ENCODE results near the gene LCE2B. TPM values are rescaled to one million over a fixed set of nuclear protein-coding genes. Genes with fewer than 3 reads are reported as not detected.
A peak's percentile ranks its signal among the peaks of the same experiment; 100 is the strongest.

Gene LCE2B
- total and polyA plus RNA-seq, 2 donors (not counting 3 experiments of a cell fraction or from before 2014, with no cell fraction given) = not detected

DNA sequence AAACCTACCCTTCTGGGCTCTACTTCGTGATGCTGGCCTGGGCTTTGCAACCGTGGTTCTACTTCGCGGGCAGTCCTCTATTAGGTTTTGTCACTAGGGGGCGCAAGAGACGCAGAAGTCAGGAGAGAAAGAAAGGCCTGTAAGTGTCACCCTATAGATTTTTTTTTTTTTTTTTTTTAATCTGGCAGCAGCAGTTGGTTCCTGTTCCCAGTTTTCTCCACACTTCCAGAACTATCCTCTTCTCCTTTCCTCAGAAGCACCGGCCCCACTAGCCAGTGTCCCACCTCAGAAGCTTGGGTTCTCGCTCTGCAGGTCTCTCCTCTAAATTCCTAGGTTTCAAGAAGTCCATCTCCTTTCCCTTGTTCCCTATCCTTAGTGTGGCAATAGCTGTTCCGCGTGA, 31.8 kb upstream of the LCE2B start:
- H3K27me3 ChIP-seq (ENCODE audit: control insufficient read depth in 2 of 2, insufficient read depth in 2 of 2, low read length in 2 of 2) = no peaks in the 10 kb centered on the region
- ChIA-PET POLR2A (no interaction called here), CTCF (interaction anchor here (0.6 to 4.0 kb wide), 11 partner anchors 9 to 577 kb away, joined by 3 to 24 read pairs (median 6); partner anchors contain the start of gene LCE2D)
- no peak overlapping the region for H3K4me2 ChIP-seq (ENCODE audit: insufficient read depth, low read length)
- no peak overlapping the region for H3K9ac ChIP-seq (replicated peaks; ENCODE audit: extremely low read depth, insufficient read depth, low read length)
- no peaks in the 10 kb centered on the region for H3K4me1 ChIP-seq (ENCODE audit: control insufficient read depth, extremely low read depth, insufficient read depth, low read length)
- H3K9me3 ChIP-seq (replicated peaks; ENCODE audit: control insufficient read depth, insufficient read depth, low read length) = no peaks in the 10 kb centered on the region
- H3K9me1 ChIP-seq (replicated peaks; ENCODE audit: control insufficient read depth, extremely low read depth, insufficient read depth, low read length) = no peaks in the 10 kb centered on the region
- intact Hi-C loops (cut with micrococcal nuclease) = loop anchor here (1.0 kb wide), 1 partner anchor 569 kb away; no protein-coding TSS in a partner anchor
- dilution Hi-C loops (cut with MboI; ENCODE audit: extremely low pct_ligation_motif_present, low sequenced_read_pairs) = no loop called here
- peak; percentile 68 to 81 for TF ChIP-seq CTCF (IDR thresholded peaks at IDR 0.05; ENCODE audit: extremely low read depth in 1 of 2, insufficient read depth in 1 of 2, low read depth in 1 of 2, low read length in 2 of 2)
- no peak for TF ChIP-seq MYC (IDR thresholded peaks at IDR 0.05; ENCODE audit: low read depth, low read length)
- peak; percentile 53 for DNase-seq (ENCODE audit: low read depth, low spot score)
- H3K27ac ChIP-seq (ENCODE audit: insufficient read depth, low read depth, low read length) = no peak overlapping the region
- H3K79me2 ChIP-seq (ENCODE audit: control insufficient read depth, insufficient read depth, low read length) = no peaks in the 10 kb centered on the region
- H3K36me3 ChIP-seq (ENCODE audit: control insufficient read depth in 2 of 2, extremely low read depth in 1 of 2, insufficient read depth in 2 of 2, low read length in 2 of 2) = no peaks in the 10 kb centered on the region
- H2AFZ ChIP-seq (ENCODE audit: low read depth, low read length) = no peak overlapping the region
- H4K20me1 ChIP-seq (replicated peaks; ENCODE audit: control insufficient read depth, extremely low read depth, insufficient read depth, low read length) = no peaks in the 10 kb centered on the region
- H3K4me3 ChIP-seq (replicated peaks in 1 of 3; ENCODE audit: insufficient read depth in 1 of 3, low read depth in 1 of 3, low read length in 3 of 3) = no peak overlapping the region
- peak; percentile 76 for FAIRE-seq
- BruUV-seq (replicated peaks) = no TSS peak

DNA sequence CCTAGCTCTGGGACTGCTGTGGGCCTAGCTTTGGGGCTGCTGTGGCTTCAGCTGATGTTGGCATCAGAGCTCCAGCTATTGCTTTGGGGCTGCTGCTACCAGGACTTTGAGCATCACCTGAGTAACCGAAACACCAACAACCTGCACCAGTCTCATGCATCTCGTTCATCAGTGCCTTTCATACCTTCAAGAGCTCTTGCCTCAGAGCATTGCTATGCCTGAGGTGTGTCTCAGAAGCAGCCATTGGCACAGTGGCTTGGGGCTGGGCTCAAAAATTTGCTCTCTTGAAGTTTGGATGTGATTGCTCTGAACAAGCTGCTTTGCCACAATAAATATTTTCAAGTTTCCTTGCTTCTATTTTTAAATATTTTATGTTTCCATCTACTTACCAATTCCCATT, 29.5 kb upstream of the LCE2B start:
- ChIA-PET POLR2A (no interaction called here), CTCF (interaction anchor here (1.0 kb wide), 1 partner anchor 572 kb away, joined by 3 read pairs; no protein-coding TSS in a partner anchor)
- no peak overlapping the region for H3K9ac ChIP-seq (replicated peaks; ENCODE audit: extremely low read depth, insufficient read depth, low read length)
- no peaks in the 10 kb centered on the region for H3K27me3 ChIP-seq (ENCODE audit: control insufficient read depth in 2 of 2, insufficient read depth in 2 of 2, low read length in 2 of 2)
- FAIRE-seq = no peak
- H3K27ac ChIP-seq (ENCODE audit: insufficient read depth, low read depth, low read length) = no peak overlapping the region
- DNase-seq (ENCODE audit: low read depth, low spot score) = no peak
- H3K4me3 ChIP-seq (replicated peaks in 1 of 3; ENCODE audit: insufficient read depth in 1 of 3, low read depth in 1 of 3, low read length in 3 of 3) = no peak overlapping the region
- H3K4me1 ChIP-seq (ENCODE audit: control insufficient read depth, extremely low read depth, insufficient read depth, low read length) = no peaks in the 10 kb centered on the region
- no peaks in the 10 kb centered on the region for H3K36me3 ChIP-seq (ENCODE audit: control insufficient read depth in 2 of 2, extremely low read depth in 1 of 2, insufficient read depth in 2 of 2, low read length in 2 of 2)
- dilution Hi-C loops (cut with MboI; ENCODE audit: extremely low pct_ligation_motif_present, low sequenced_read_pairs) (no loop called here), intact Hi-C loops (cut with micrococcal nuclease) (no loop called here)
- no peak overlapping the region for H2AFZ ChIP-seq (ENCODE audit: low read depth, low read length)
- no peak overlapping the region for H3K4me2 ChIP-seq (ENCODE audit: insufficient read depth, low read length)
- no peaks in the 10 kb centered on the region for H3K9me3 ChIP-seq (replicated peaks; ENCODE audit: control insufficient read depth, insufficient read depth, low read length)
- H3K79me2 ChIP-seq (ENCODE audit: control insufficient read depth, insufficient read depth, low read length) = no peaks in the 10 kb centered on the region
- no peaks in the 10 kb centered on the region for H3K9me1 ChIP-seq (replicated peaks; ENCODE audit: control insufficient read depth, extremely low read depth, insufficient read depth, low read length)
- H4K20me1 ChIP-seq (replicated peaks; ENCODE audit: control insufficient read depth, extremely low read depth, insufficient read depth, low read length) = no peaks in the 10 kb centered on the region
- no TSS peak for BruUV-seq (replicated peaks)
- no peak for TF ChIP-seq POLR2AphosphoS5 (IDR thresholded peaks at IDR 0.05; ENCODE audit: insufficient read depth, low read depth, low read length)
- TF ChIP-seq FOS (IDR thresholded peaks at IDR 0.05; ENCODE audit: borderline replicate concordance, insufficient read depth, low read length) = no peak
- no peak for TF ChIP-seq POLR2A (IDR thresholded peaks at IDR 0.05; ENCODE audit: low read depth, low read length)
- no peak for TF ChIP-seq JUN (IDR thresholded peaks at IDR 0.05; ENCODE audit: borderline replicate concordance, insufficient read depth, insufficient read length, low read depth)
- TF ChIP-seq CTCF (IDR thresholded peaks at IDR 0.05; ENCODE audit: extremely low read depth in 1 of 2, insufficient read depth in 1 of 2, low read depth in 1 of 2, low read length in 2 of 2) = no peak
- TF ChIP-seq, protein P1, sequence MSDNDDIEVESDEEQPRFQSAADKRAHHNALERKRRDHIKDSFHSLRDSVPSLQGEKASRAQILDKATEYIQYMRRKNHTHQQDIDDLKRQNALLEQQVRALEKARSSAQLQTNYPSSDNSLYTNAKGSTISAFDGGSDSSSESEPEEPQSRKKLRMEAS (IDR thresholded peaks at IDR 0.05; ENCODE audit: insufficient read depth, insufficient read length) = no peak
- no peak for TF ChIP-seq GATA2 (IDR thresholded peaks at IDR 0.05; ENCODE audit: insufficient read depth, insufficient read length, low read depth, low read length)
- no peak for TF ChIP-seq MYC (IDR thresholded peaks at IDR 0.05; ENCODE audit: low read depth, low read length)
- no peak for TF ChIP-seq EZH2 (IDR thresholded peaks at IDR 0.05; ENCODE audit: borderline replicate concordance, low read depth, low read length, severe bottlenecking)

All from endothelial cell of umbilical vein (primary cell).